T follicular helper cell (primary cell): ENCODE measurements around the gene MEX3A.
"Not testable (repeated sequence)": the region's sequence is repeated elsewhere in the genome, so short reads cannot be mapped to it uniquely, and the experiment has no call there.

ENCODE experiments used
- DNase-seq: peaks from one replicate; pipeline ENCODE4 v3.0.0-alpha.2; 2020; ENCODE audit warnings: low read depth
- total RNA-seq, 2 experiments: gene quantifications; one replicate each; lab custom pipeline; 2026; lab: John Stamatoyannopoulos, UW

The MEX3A gene
- total RNA-seq, result 0.12 to 0.35 reads per million in 2 experiments

- DNase-seq, result peak; percentile 37
These were observed at the start of gene MEX3A for GRCh38 chr1:156082309-156083091. Gene MEX3A, minus strand, starts transcription at chr1:156082465. Its CDS starts 467 bp downstream, at chr1:156081998.

- no peak for DNase-seq
These were observed 48.3 kb upstream of the MEX3A start for GRCh38 chr1:156130578-156130942.

- peak; percentile 59 for DNase-seq
These were observed 47.7 kb upstream of the MEX3A start for GRCh38 chr1:156129687-156130577.

GRCh38 chr1:156128654-156129597 is 46.7 kb upstream of the MEX3A start:
- DNase-seq, result no peak

- DNase-seq, result no peak
These were observed 46.0 kb upstream of the MEX3A start for GRCh38 chr1:156128308-156128653.

GRCh38 chr1:156126630-156127534 is 44.6 kb upstream of the MEX3A start:
- peak; percentile 69 for DNase-seq

GRCh38 chr1:156126043-156126629 is 43.9 kb upstream of the MEX3A start:
- no peak for DNase-seq

GRCh38 chr1:156125544-156125943 is 43.3 kb upstream of the MEX3A start:
- DNase-seq, result not testable (repeated sequence)

GRCh38 chr1:156124557-156125483 is 42.6 kb upstream of the MEX3A start:
- DNase-seq, result no peak

GRCh38 chr1:156123356-156124196 is 41.3 kb upstream of the MEX3A start:
- DNase-seq, result no peak

- no peak for DNase-seq
These were observed 40.5 kb upstream of the MEX3A start for GRCh38 chr1:156122519-156123355.

GRCh38 chr1:156122086-156122485 is 39.8 kb upstream of the MEX3A start:
- DNase-seq, result no peak

- DNase-seq, result no peak
These were observed 39.2 kb upstream of the MEX3A start for GRCh38 chr1:156121457-156121856.

GRCh38 chr1:156121005-156121404 is 38.7 kb upstream of the MEX3A start:
- not testable (repeated sequence) for DNase-seq

GRCh38 chr1:156120318-156120717 is 38.1 kb upstream of the MEX3A start:
- DNase-seq, result no peak

GRCh38 chr1:156119503-156120209 is 37.4 kb upstream of the MEX3A start:
- no peak for DNase-seq
